Neural progenitor cell (in vitro differentiated cells): ENCODE results near the gene TCEA3. TPM values are rescaled to one million over a fixed set of nuclear protein-coding genes. Genes with fewer than 3 reads are reported as not detected.

ENCODE experiments used
- DNase-seq: peaks from one replicate; pipeline ENCODE4 v3.0.0-alpha.2; 2016; ENCODE audit warnings: low spot score
- H2AFZ ChIP-seq: fragments of 200-600 bp; sonication (generic); replicated peaks from 2 replicates; pipeline ENCODE4 v1.6.1; 2016; ENCODE audit warnings: antibody characterized with exemption
- H3F3A ChIP-seq: fragments of 200-600 bp; sonication (generic); 2 replicates; pipeline ENCODE4 v1.6.1; 2016; ENCODE audit warnings: antibody characterized with exemption, low read depth
- H3K27ac ChIP-seq: fragments of 200-600 bp; sonication (generic); 2 replicates; pipeline ENCODE4 v1.5.1; 2016; ENCODE audit warnings: mild to moderate bottlenecking
- H3K27me3 ChIP-seq: fragments of 200-600 bp; sonication (generic); 2 replicates; pipeline ENCODE4 v1.6.1; 2016; ENCODE audit warnings: mild to moderate bottlenecking, moderate library complexity
- H3K36me3 ChIP-seq: fragments of 200-600 bp; sonication (generic); 2 replicates; pipeline ENCODE4 v1.5.1; 2016
- H3K4me1 ChIP-seq: fragments of 200-600 bp; sonication (generic); 2 replicates; pipeline ENCODE4 v1.6.1; 2016; ENCODE audit warnings: mixed run types
- H3K4me2 ChIP-seq: fragments of 200-600 bp; sonication (generic); 2 replicates; pipeline ENCODE4 v1.6.1; 2016
- H3K4me3 ChIP-seq: fragments of 200-600 bp; sonication (generic); 2 replicates; pipeline ENCODE4 v1.5.1; 2016
- H3K79me2 ChIP-seq: fragments of 200-600 bp; sonication (generic); 2 replicates; pipeline ENCODE4 v1.6.1; 2016; ENCODE audit warnings: low read depth
- H3K9ac ChIP-seq: fragments of 200-600 bp; sonication (generic); 2 replicates; pipeline ENCODE4 v1.6.1; 2016
- H3K9me3 ChIP-seq: fragments of 200-600 bp; sonication (generic); 2 replicates; pipeline ENCODE4 v1.5.1; 2016; ENCODE audit warnings: low read depth
- H4K20me1 ChIP-seq: fragments of 200-600 bp; sonication (generic); 2 replicates; pipeline ENCODE4 v1.6.1; 2016; ENCODE audit warnings: low read depth
- H3K27ac Mint-ChIP-seq: 3 replicates; pipeline ENCODE4 v1.8.0; 2021; ENCODE audit warnings: mixed read lengths
- H3K27me3 Mint-ChIP-seq: 2 replicates; pipeline ENCODE4 v1.8.0; 2022; ENCODE audit warnings: low read depth, mild to moderate bottlenecking, inconsistent platforms, moderate library complexity, mixed read lengths; ENCODE audit not compliant: insufficient read depth
- H3K36me3 Mint-ChIP-seq: 3 replicates; pipeline ENCODE4 v1.8.0; 2021; ENCODE audit warnings: mixed read lengths
- H3K4me1 Mint-ChIP-seq: 3 replicates; pipeline ENCODE4 v1.8.0; 2021; ENCODE audit warnings: mixed read lengths
- H3K4me3 Mint-ChIP-seq: 3 replicates; pipeline ENCODE4 v1.8.0; 2021; ENCODE audit warnings: mild to moderate bottlenecking, moderate library complexity, mixed read lengths
- H3K9me3 Mint-ChIP-seq: 3 replicates; pipeline ENCODE4 v1.8.0; 2020; ENCODE audit warnings: mixed read lengths
- EZH2 ChIP-seq: fragments of 200-600 bp; sonication (generic); IDR thresholded peaks from 2 replicates; pipeline ENCODE4 v1.6.1; 2017; ENCODE audit warnings: antibody characterized with exemption, mild to moderate bottlenecking, moderate library complexity
- EZH2phosphoT487 ChIP-seq: fragments of 200-600 bp; sonication (generic); IDR thresholded peaks from 2 replicates; pipeline ENCODE4 v1.6.1; 2017; ENCODE audit warnings: antibody characterized with exemption
- total RNA-seq: library from RNA; depleted of rRNA; stranded (reverse); fragments of >200 nt; gene quantifications from 2 replicates; pipeline ENCODE4 v1.2.3, GENCODE V29; 2015; ENCODE audit warnings: low replicate concordance
- TF ChIP-seq, protein P1 (sequence below): fragments of 200-600 bp; sonication (generic); IDR thresholded peaks from 2 replicates; pipeline ENCODE4 v1.5.1; 2017; ENCODE audit warnings: antibody characterized with exemption, mild to moderate bottlenecking

TCEA3 gene
- total RNA-seq, 1 donor from 2014 or later, result 0.54 TPM

DNA sequence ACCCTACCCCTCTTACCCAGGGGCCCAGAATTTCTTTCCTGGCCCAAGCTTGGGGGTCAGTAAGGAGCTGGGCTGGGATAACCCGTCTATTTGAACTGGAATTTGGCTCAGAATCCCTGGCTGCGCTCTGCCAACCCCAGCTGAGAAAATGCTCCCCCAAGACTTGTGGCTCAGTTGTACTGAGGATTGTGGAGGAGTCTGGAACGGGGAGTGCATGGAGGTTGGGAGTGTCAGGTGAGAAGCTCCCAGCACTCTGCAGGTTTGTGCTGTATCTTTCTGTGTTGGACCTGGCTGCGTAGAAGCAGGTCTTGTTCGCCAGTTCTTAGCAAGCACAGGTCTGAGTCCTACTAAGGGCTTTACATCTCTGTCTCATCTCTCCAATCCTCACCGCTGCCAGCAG is 1.6 kb downstream of the TCEA3 start:
- Histone ChIP-seq H3K4me3 (no peak overlapping the region), H3K79me2 (no peaks in the 10 kb centered on the region), H3K4me2 (no peak overlapping the region), H3F3A (peaks cover 18% of the 10 kb centered on the region), H2AFZ (no peak overlapping the region), H3K4me1 (peaks cover 20% of the 10 kb centered on the region), H3K27me3 (peaks cover 100% of the 10 kb centered on the region), H3K27ac (no peak overlapping the region), H4K20me1 (peaks cover 15% of the 10 kb centered on the region), H3K9ac (no peak overlapping the region), H3K36me3 (no peaks in the 10 kb centered on the region), H3K9me3 (no peaks in the 10 kb centered on the region)
- no peak for DNase-seq
- H3K36me3 Mint-ChIP-seq, result peaks cover 14% of the 10 kb centered on the region
- H3K4me3 Mint-ChIP-seq, result peak overlapping the region; percentile 14
- peaks cover 25% of the 10 kb centered on the region for H3K27me3 Mint-ChIP-seq
- H3K4me1 Mint-ChIP-seq, result peaks cover 26% of the 10 kb centered on the region
- H3K27ac Mint-ChIP-seq, result no peak overlapping the region
- TF ChIP-seq, protein P1, sequence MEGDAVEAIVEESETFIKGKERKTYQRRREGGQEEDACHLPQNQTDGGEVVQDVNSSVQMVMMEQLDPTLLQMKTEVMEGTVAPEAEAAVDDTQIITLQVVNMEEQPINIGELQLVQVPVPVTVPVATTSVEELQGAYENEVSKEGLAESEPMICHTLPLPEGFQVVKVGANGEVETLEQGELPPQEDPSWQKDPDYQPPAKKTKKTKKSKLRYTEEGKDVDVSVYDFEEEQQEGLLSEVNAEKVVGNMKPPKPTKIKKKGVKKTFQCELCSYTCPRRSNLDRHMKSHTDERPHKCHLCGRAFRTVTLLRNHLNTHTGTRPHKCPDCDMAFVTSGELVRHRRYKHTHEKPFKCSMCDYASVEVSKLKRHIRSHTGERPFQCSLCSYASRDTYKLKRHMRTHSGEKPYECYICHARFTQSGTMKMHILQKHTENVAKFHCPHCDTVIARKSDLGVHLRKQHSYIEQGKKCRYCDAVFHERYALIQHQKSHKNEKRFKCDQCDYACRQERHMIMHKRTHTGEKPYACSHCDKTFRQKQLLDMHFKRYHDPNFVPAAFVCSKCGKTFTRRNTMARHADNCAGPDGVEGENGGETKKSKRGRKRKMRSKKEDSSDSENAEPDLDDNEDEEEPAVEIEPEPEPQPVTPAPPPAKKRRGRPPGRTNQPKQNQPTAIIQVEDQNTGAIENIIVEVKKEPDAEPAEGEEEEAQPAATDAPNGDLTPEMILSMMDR, result no peak
- TF ChIP-seq EZH2 (no peak), EZH2phosphoT487 (no peak)
- H3K9me3 Mint-ChIP-seq, result no peaks in the 10 kb centered on the region

DNA sequence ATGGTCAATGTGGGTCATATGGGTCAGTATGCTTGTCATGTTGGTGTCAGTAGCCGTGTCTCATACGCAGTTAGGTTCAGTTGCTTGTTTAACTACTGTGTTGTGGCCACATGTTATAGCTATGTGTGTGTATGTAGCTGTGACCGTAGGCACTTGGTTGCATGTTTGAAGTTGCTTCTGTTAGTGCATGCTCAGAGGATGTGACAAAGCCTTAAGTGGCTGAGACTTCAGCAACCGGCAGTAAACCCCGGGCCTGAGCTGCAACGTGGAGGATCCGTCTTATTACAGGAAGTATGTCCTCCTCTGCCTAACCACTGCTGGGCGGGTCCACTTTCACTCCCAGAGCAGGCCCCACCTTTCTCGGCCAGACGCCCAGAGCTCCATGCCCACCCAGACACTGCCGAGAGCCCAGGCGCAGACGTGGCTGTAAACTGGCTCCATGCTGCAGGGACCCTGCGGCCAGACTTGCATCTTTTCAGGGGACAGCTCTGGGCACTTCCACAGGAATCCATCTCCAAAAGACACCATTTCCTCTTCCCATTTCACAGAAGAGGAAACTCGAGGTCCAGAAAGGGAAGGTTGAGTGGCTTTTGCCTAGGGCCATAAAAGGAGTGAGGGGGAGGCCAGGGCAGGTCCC is 2.2 kb downstream of the TCEA3 start:
- H4K20me1 ChIP-seq, result peaks cover 19% of the 10 kb centered on the region
- H3K36me3 Mint-ChIP-seq, result peaks cover 13% of the 10 kb centered on the region
- no peak overlapping the region for H3K27ac Mint-ChIP-seq
- no peak overlapping the region for H3K4me3 Mint-ChIP-seq
- no peak overlapping the region for H3K4me2 ChIP-seq
- H3K9me3 Mint-ChIP-seq, result no peaks in the 10 kb centered on the region
- peaks cover 18% of the 10 kb centered on the region for H3F3A ChIP-seq
- H3K27me3 Mint-ChIP-seq, result peaks cover 28% of the 10 kb centered on the region
- no peak overlapping the region for H3K9ac ChIP-seq
- no peak for DNase-seq
- H3K27ac ChIP-seq, result no peak overlapping the region
- no peaks in the 10 kb centered on the region for H3K9me3 ChIP-seq
- H2AFZ ChIP-seq, result no peak overlapping the region
- TF ChIP-seq EZH2phosphoT487 (no peak), EZH2 (no peak)
- TF ChIP-seq, protein P1, result no peak
- peaks cover 100% of the 10 kb centered on the region for H3K27me3 ChIP-seq
- no peak overlapping the region for H3K4me3 ChIP-seq
- no peaks in the 10 kb centered on the region for H3K79me2 ChIP-seq
- H3K36me3 ChIP-seq, result no peaks in the 10 kb centered on the region
- peaks cover 22% of the 10 kb centered on the region for H3K4me1 ChIP-seq
- peaks cover 31% of the 10 kb centered on the region for H3K4me1 Mint-ChIP-seq

GRCh38 chr1:23421753-23422240 is 2.8 kb downstream of the TCEA3 start:
- no peak overlapping the region for H3K9ac ChIP-seq
- peaks cover 21% of the 10 kb centered on the region for H4K20me1 ChIP-seq
- Mint-ChIP-seq H3K9me3 (no peaks in the 10 kb centered on the region), H3K4me3 (no peak overlapping the region), H3K27me3 (peaks cover 28% of the 10 kb centered on the region), H3K4me1 (peaks cover 33% of the 10 kb centered on the region), H3K36me3 (peaks cover 13% of the 10 kb centered on the region), H3K27ac (no peak overlapping the region)
- DNase-seq, result no peak
- H2AFZ ChIP-seq, result no peak overlapping the region
- H3K4me2 ChIP-seq, result no peak overlapping the region
- no peaks in the 10 kb centered on the region for H3K9me3 ChIP-seq
- TF ChIP-seq, protein P1, result no peak
- TF ChIP-seq EZH2phosphoT487, result no peak
- TF ChIP-seq EZH2, result no peak
- H3K36me3 ChIP-seq, result no peaks in the 10 kb centered on the region
- H3F3A ChIP-seq, result peaks cover 18% of the 10 kb centered on the region
- peaks cover 26% of the 10 kb centered on the region for H3K4me1 ChIP-seq
- H3K27me3 ChIP-seq, result peaks cover 100% of the 10 kb centered on the region
- H3K4me3 ChIP-seq, result no peak overlapping the region
- no peaks in the 10 kb centered on the region for H3K79me2 ChIP-seq
- no peak overlapping the region for H3K27ac ChIP-seq
